Upper lobe of left lung (tissue), 6 donors: Measurements from ENCODE around the gene LRRC2. TPM values are rescaled to one million over a fixed set of nuclear protein-coding genes. Genes with fewer than 3 reads are reported as not detected.

Source experiments
- ATAC-seq, 2 donors: fragments of 200-7000 bp; cut with Tn5 transposase; one replicate each; pipeline ENCODE4 v1.9.1; 2022; ENCODE audit warnings: mild to moderate bottlenecking in 2 of 2, moderate library complexity in 2 of 2; ENCODE audit not compliant: low FRiP score in 2 of 2
- DNase-seq, 2 donors: peaks; one replicate each; pipeline ENCODE4 v3.0.0-alpha.2; 2019 to 2020
- H3K27ac ChIP-seq, 4 donors: fragments of 200-600 bp; sonication (generic); one replicate each; pipeline ENCODE4 v1.5.1; 2016 to 2019
- H3K27me3 ChIP-seq, 4 donors: fragments of 200-600 bp; sonication (generic); one replicate each; pipeline ENCODE4 v1.5.1; 2017 to 2019
- H3K36me3 ChIP-seq, 4 donors: fragments of 200-600 bp; sonication (generic); one replicate each; pipeline ENCODE4 v1.5.1; 2016 to 2019
- H3K4me1 ChIP-seq, 4 donors: fragments of 200-600 bp; sonication (generic); one replicate each; pipeline ENCODE4 v1.5.1; 2018 to 2019
- H3K4me3 ChIP-seq, 4 donors: fragments of 200-600 bp; sonication (generic); one replicate each; pipeline ENCODE4 v1.5.1; 2017 to 2019; ENCODE audit warnings: mild to moderate bottlenecking in 2 of 4, moderate library complexity in 1 of 4
- H3K9me3 ChIP-seq, 4 donors: fragments of 200-600 bp; sonication (generic); one replicate each; pipeline ENCODE4 v1.5.1; 2018 to 2019
- CTCF ChIP-seq, 6 experiments: fragments of 450-650 bp in 4 of 6; fragments of 200-600 bp in 2 of 6; sonication (generic) in 2 of 6; IDR thresholded peaks; one replicate each; pipeline ENCODE4 v1.5.1; 2016 to 2019; ENCODE audit warnings: antibody characterized with exemption in 6 of 6
- EP300 ChIP-seq, 4 donors: sonication (generic); formaldehyde crosslinking; IDR thresholded peaks; one replicate each; pipeline ENCODE4 v1.5.1; 2017; ENCODE audit warnings: antibody characterized with exemption in 4 of 4, control low read depth in 2 of 4
- POLR2A ChIP-seq, 4 donors: fragments of 450-650 bp; IDR thresholded peaks; one replicate each; pipeline ENCODE4 v1.5.1; 2016 to 2017; ENCODE audit warnings: antibody characterized with exemption in 4 of 4, mild to moderate bottlenecking in 2 of 4
- POLR2AphosphoS5 ChIP-seq, 2 donors: sonication (generic); formaldehyde crosslinking; IDR thresholded peaks; one replicate each; pipeline ENCODE4 v1.5.1; 2017; ENCODE audit warnings: antibody characterized with exemption in 2 of 2
- WGBS, 2 donors: methylation state at CpG; one replicate each; pipeline ENCODE4 v1.1.5; 2017 to 2018; 5-methylcytosine and 5-hydroxymethylcytosine counted together
- total RNA-seq, 6 donors: library from RNA; depleted of rRNA in 4 of 6; stranded (reverse); fragments of >200 nt in 4 of 6; gene quantifications; one replicate each; pipeline versions ENCODE4 v1.1.0 to v1.2.1, GENCODE V29; 2016 to 2021
- donor health status: DM: no; HTN: no; CAD: no; lungs with moderate emphysema.
- donor health status: DM: no; HTN: yes; CAD: no; lungs with severe emphysema.

LRRC2 gene
- total RNA-seq, 6 donors from 2014 or later, result 1.1 to 4.2 (median 1.5) TPM

GRCh38 chr3:46537779-46538178 is 28.3 kb downstream of the LRRC2 start:
- Histone ChIP-seq H3K9me3 (no peaks in the 10 kb centered on the region), H3K27me3 (no peaks in the 10 kb centered on the region), H3K27ac (no peak overlapping the region), H3K4me3 (no peak overlapping the region), H3K36me3 (no peaks in the 10 kb centered on the region), H3K4me1 (peaks cover 3 to 9% (median 6%) of the 10 kb centered on the region in 4 donors)
- DNase-seq (no peak), ATAC-seq (no peak)
- TF ChIP-seq CTCF (IDR thresholded peaks at IDR 0.05) (no peak), POLR2AphosphoS5 (IDR thresholded peaks at IDR 0.05) (no peak), POLR2A (IDR thresholded peaks at IDR 0.05) (no peak), EP300 (IDR thresholded peaks at IDR 0.05) (no peak)
- WGBS, 2 donors, result 94 to 97% methylated on average over 3 to 5 of the region's 5 CpGs

GRCh38 chr3:46537316-46537715 is 28.8 kb downstream of the LRRC2 start:
- no peak overlapping the region for H3K4me3 ChIP-seq
- H3K9me3 ChIP-seq, result no peaks in the 10 kb centered on the region
- ATAC-seq (no peak), DNase-seq (no peak)
- no peak overlapping the region for H3K27ac ChIP-seq
- no peaks in the 10 kb centered on the region for H3K27me3 ChIP-seq
- H3K36me3 ChIP-seq, result no peaks in the 10 kb centered on the region
- TF ChIP-seq CTCF (IDR thresholded peaks at IDR 0.05), result no peak
- no peak for TF ChIP-seq POLR2A (IDR thresholded peaks at IDR 0.05)
- TF ChIP-seq POLR2AphosphoS5 (IDR thresholded peaks at IDR 0.05), result no peak
- TF ChIP-seq EP300 (IDR thresholded peaks at IDR 0.05), result no peak
- 89 to 100% methylated on average over 1 of the region's 1 CpG for WGBS, 2 donors
- peaks cover 3 to 9% (median 6%) of the 10 kb centered on the region in 4 donors for H3K4me1 ChIP-seq

- Histone ChIP-seq H3K36me3 (no peaks in the 10 kb centered on the region), H3K4me3 (no peak overlapping the region), H3K27me3 (no peaks in the 10 kb centered on the region), H3K4me1 (peaks cover 0 to 9% (median 6%) of the 10 kb centered on the region in 4 donors), H3K27ac (no peak overlapping the region), H3K9me3 (no peaks in the 10 kb centered on the region)
- TF ChIP-seq POLR2A (IDR thresholded peaks at IDR 0.05) (no peak), POLR2AphosphoS5 (IDR thresholded peaks at IDR 0.05) (no peak), EP300 (IDR thresholded peaks at IDR 0.05) (no peak), CTCF (IDR thresholded peaks at IDR 0.05) (no peak)
- ATAC-seq (no peak), DNase-seq (no peak)
Observed at GRCh38 chr3:46536758-46537157, 29.3 kb downstream of the LRRC2 start.

GRCh38 chr3:46535746-46536145 is 30.4 kb downstream of the LRRC2 start:
- WGBS, 2 donors, result 94 to 95% methylated on average over 5 of the region's 5 CpGs
- H3K4me1 ChIP-seq, result peaks cover 0 to 9% (median 6%) of the 10 kb centered on the region in 4 donors
- ATAC-seq, result no peak

More at GRCh38 chr3:46535746-46536145, 30.4 kb downstream of the LRRC2 start:
- no peak overlapping the region for H3K4me3 ChIP-seq
- H3K9me3 ChIP-seq, result no peaks in the 10 kb centered on the region
- TF ChIP-seq CTCF (IDR thresholded peaks at IDR 0.05) (no peak), EP300 (IDR thresholded peaks at IDR 0.05) (no peak), POLR2AphosphoS5 (IDR thresholded peaks at IDR 0.05) (no peak), POLR2A (IDR thresholded peaks at IDR 0.05) (no peak)
- H3K27me3 ChIP-seq, result no peaks in the 10 kb centered on the region
- DNase-seq, result no peak
- H3K27ac ChIP-seq, result no peak overlapping the region
- no peaks in the 10 kb centered on the region for H3K36me3 ChIP-seq
